Activated CD4-positive, alpha-beta T cell treated with anti-CD3 and anti-CD28 coated beads for 24 hours (primary cell): ENCODE results near the gene TMCC2.
"Not testable (repeated sequence)": the region's sequence is repeated elsewhere in the genome, so short reads cannot be mapped to it uniquely, and the experiment has no call there.

ENCODE experiments used
- DNase-seq, 2 donors: peaks; one replicate each; pipeline ENCODE4 v3.0.0-alpha.2; 2020; ENCODE audit warnings: low read depth in 2 of 2

TMCC2 gene

GRCh38 chr1:205214756-205215155, 13.0 kb upstream of the TMCC2 start:
- no peak for DNase-seq

GRCh38 chr1:205216588-205216987, 11.2 kb upstream of the TMCC2 start:
- DNase-seq: no peak

DNA sequence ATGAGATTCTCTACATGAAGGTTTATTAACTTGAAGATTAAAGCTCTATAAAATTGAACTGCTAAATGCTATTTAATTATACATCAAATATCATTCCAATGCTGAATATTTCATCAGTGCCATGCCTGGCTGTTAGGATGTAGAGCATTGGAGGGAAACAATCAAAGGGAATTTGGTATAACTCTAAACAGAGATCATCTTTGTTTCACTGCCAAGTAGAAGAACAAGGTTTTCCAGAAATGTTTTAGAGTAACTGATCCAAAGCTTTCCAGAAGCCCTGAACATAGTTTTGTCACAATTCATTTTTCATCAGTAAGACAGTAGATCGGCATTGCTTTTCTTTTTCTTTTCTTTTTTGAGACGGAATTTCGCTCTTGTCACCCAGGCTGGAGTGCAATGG, 10.3 kb upstream of the TMCC2 start:
- no peak for DNase-seq

DNA sequence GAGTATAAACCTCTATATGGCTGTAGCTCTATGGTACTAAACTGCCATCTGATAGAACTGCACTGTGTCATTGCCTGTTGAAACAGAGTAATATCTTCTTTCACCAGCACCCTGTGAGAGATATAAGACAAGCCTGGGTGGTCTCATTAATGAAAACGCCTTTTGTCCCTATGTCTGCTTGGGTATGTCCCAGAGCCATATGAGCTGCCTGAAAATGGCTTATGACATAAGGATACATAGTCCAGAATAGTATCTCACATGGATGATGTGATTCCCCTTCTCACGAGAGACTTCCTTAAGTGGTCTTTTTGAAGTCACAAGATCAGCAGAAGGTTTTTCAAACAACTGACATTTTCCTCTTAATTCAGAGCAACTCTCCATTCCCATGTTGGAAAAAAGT, 7.3 kb upstream of the TMCC2 start:
- no peak for DNase-seq

- no peak for DNase-seq
Measured at GRCh38 chr1:205224736-205225135, 3.0 kb upstream of the TMCC2 start.

- no peak for DNase-seq
Measured at GRCh38 chr1:205225901-205226765, 1.6 kb upstream of the TMCC2 start.

DNA sequence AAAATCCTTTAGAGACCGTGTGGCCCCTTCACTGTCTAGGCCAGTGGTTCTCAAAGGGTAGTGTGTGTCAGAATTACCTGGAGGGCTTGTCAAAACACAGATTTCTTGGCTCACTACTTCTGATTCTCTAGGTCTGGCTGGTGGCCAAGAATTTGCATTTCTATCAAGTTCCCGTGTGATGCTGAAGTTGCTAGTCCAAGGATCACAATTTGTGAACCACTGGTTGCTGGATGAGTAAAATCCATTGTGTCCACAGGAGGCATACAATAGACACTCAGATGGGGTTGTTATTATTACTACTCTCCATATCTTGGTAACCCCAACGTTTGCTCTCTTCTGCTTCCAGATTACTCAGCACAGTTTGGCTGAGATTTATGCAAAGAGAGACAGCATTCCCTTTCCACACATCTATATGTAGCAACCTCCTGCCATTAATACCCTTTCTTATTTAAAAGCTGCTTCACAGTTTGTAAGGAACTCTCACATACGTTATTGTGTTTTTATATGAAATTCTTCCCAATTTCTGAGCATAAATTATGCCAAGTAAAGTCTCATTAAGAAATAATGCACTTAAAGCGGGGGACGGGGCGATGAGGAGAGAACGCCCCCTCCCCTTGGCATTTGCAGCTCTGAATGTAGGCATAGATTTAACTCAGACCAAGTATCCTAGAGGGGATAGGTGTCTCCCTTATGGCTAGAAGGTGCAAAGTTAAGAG, 720 bp upstream of the TMCC2 start:
- DNase-seq: no peak

DNA sequence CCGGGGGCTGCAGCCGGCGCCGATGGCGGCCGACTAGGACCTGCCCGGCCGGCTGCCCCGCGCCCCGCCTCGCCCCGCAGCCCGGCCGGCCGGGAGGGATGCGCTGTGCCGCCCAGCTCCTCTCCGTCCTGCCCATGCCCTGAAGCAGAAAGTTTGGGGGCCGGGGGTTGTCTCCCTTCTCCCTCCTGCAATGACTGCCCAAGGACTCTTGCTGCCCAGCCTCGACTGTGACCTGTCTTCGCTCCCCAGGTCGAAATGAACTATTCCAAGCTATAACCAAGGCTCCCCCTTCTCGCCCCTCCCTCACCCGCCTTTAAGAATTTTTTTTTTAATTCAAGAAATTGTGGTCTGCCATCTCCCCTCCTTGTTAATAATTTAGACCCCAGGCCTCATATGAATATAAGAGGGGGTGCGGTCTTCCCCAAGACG, 361 bp downstream of the TMCC2 start:
- DNase-seq: no peak

DNA sequence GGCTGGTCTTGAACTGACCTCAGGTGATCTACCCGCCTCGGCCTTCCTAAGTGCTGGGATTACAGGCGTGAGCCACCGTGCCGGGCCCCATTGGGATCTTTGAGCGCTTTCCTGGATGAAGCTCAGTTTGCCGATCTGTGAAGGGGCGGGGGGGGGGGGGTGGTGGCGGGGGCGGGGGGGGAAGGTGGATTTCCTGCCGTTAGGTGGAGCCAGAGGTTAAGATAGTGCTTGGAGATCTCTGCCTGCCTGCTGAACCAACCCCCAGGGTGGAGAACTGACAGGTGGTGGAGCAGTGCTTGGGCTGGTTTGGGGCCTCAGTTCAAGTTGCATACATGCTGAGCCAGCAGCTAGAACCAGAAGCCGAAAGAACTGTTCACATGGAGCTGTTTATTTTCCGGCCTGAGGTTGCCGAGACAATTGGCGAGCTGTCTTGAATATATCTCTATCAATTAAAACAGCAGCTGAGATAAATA, 1.7 kb downstream of the TMCC2 start:
- DNase-seq: peak; percentile 51 to 58

DNA sequence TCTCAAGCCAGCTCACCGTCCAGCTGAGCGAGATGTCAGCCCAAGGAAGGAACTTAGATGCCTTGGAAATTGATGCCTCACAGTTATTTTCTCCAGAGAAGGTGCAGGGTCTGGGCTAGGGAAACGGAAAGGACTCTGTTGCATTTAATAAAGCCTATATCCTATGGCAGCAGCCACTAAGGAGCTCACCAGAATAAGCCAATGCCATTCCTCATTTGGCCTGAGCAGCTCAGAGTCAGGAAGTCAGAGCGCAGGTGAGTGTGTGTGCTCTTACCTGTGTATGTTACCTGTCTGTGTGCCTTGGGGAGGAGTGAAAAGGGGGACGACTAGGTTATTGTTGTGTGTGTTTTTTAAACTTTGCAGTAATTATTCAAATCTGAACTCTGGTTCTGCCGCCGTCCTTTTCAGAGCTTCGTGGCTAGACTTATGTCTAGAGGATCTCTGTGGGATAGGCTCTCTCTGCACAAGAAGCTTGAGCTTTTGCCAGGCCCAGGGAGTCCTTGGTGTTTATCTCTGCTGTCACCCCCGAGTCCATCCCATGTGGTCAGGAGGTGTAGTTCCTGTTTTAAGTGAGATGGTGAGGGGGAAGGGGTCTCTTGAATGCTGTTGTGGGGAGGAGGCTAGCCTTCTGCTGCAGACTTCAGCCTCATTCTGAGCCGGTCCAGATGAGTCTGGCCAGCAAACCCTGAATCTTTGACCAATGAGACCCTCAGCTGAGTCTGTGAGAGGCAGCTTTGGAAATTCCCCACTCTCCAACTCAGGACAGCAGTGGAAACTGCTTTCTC, 2.4 kb downstream of the TMCC2 start:
- DNase-seq: no peak

GRCh38 chr1:205230982-205231381, 3.2 kb downstream of the TMCC2 start:
- DNase-seq: no peak

- DNase-seq: no peak
Measured at GRCh38 chr1:205232127-205232820, 4.5 kb downstream of the TMCC2 start.

DNA sequence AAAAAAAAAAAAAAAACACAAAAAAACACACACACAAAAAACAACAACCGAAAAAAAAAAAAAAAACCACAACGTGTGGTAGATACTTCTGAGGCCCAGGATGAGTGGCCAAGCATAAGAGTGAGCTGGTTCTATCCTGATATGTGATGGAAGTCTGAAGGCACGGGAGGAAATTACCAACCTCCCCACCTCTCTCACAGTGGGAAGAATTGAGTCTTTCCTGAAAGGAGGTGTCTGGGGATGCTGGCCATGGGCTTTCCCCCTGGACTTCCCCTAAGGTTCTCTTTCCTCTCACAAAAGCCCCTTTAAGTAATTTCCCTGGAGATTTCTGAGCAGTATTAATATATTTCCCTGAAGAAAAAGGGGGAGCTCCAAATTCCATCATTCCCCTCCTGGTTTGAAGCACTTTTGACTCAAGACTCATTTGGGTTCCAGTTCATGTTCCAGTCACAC, 5.2 kb downstream of the TMCC2 start:
- no peak for DNase-seq

DNA sequence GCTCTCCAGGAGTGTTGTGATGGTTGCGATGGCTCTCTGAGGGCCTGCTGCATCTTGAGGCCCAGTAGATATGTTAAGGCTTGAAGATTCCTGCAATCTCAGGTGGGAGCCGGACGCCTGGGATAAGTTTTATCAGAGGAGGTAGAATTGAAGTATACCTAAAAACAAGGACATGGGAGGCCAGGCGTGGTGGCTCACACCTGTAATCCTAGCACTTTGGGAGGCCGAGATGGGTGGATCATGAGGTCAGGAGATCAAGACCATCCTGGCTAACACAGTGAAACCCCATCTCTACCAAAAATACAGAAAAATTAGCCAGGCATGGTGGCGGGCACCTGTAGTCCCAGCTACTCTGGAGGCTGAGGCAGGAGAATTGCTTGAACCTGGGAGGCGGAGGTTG, 6.2 kb downstream of the TMCC2 start:
- not testable (repeated sequence) for DNase-seq

DNA sequence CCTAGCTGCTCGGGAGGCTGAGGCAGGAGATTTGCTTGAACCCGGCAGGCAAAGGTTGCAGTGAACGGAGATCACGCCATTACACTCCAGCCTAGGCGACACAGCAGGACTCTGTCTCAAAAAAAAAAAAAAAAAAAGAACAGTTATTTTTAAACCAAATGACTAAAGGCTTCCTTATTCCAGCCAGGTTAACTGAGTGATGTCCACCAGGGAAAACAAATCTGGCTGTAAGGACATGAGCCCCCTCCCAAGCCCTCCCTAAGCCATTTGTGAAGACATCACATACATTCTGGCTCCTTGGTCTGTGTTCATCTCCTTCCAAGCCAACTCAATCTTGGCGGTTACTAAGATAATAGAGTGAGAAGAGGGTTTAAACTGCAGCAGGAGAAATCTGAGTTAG, 8.2 kb downstream of the TMCC2 start:
- DNase-seq: no peak

- no peak for DNase-seq
Measured at GRCh38 chr1:205236526-205236925, 8.8 kb downstream of the TMCC2 start.

- no peak for DNase-seq
Measured at GRCh38 chr1:205236951-205237475, 9.3 kb downstream of the TMCC2 start.

- DNase-seq: peak; percentile 28 to 59
Measured at GRCh38 chr1:205237526-205238484, 10.1 kb downstream of the TMCC2 start.

GRCh38 chr1:205239078-205239477, 11.3 kb downstream of the TMCC2 start:
- no peak for DNase-seq

DNA sequence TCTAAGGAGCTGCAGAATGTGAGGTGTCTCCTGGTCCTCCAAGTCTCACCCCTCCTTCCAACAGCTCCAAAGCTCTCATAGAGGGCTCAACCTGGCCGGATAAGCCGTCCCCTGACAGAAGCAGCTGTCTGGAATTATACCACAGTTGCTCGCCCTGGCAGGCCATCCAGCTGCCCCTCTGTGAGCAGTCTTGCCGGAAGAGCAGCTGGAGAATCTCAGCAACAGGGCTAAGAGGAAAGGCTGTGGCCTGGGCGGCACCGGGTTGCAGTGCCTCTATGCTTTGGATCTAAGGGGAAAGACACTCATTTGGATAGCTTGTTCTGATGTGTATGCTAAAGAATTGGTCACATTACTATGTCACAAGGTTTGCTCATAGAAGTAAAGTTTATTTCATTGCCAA, 12.4 kb downstream of the TMCC2 start:
- DNase-seq: no peak
